ENCODE measurements around the gene ZNF442.
"Not testable (repeated sequence)": the region's sequence is repeated elsewhere in the genome, so short reads cannot be mapped to it uniquely, and the experiment has no call there.

ZNF442 gene

DNA sequence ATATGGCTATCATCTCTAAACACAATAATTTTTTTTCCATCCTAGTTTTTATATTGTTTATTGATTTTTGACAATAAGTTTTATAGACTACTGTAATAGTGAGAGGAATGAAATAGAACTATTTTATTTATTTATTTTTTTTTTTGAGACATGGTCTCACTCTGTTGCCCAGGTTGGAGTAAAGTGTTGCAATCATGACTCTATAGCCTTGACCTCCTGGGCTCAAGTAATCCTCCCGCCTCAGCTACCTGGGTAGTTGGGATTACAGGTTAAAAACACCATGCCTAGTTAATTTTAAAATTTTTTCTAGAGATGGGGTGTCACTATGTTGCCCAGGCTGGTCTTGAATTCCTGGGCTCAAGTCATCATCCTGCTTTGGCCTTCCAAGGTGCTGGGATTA is 8.5 kb upstream of the ZNF442 start:
- TF ChIP-seq, protein P1, sequence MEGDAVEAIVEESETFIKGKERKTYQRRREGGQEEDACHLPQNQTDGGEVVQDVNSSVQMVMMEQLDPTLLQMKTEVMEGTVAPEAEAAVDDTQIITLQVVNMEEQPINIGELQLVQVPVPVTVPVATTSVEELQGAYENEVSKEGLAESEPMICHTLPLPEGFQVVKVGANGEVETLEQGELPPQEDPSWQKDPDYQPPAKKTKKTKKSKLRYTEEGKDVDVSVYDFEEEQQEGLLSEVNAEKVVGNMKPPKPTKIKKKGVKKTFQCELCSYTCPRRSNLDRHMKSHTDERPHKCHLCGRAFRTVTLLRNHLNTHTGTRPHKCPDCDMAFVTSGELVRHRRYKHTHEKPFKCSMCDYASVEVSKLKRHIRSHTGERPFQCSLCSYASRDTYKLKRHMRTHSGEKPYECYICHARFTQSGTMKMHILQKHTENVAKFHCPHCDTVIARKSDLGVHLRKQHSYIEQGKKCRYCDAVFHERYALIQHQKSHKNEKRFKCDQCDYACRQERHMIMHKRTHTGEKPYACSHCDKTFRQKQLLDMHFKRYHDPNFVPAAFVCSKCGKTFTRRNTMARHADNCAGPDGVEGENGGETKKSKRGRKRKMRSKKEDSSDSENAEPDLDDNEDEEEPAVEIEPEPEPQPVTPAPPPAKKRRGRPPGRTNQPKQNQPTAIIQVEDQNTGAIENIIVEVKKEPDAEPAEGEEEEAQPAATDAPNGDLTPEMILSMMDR (conservative IDR thresholded peaks at IDR 0.05): no peak
- H3K27ac ChIP-seq: no peak overlapping the region

DNA sequence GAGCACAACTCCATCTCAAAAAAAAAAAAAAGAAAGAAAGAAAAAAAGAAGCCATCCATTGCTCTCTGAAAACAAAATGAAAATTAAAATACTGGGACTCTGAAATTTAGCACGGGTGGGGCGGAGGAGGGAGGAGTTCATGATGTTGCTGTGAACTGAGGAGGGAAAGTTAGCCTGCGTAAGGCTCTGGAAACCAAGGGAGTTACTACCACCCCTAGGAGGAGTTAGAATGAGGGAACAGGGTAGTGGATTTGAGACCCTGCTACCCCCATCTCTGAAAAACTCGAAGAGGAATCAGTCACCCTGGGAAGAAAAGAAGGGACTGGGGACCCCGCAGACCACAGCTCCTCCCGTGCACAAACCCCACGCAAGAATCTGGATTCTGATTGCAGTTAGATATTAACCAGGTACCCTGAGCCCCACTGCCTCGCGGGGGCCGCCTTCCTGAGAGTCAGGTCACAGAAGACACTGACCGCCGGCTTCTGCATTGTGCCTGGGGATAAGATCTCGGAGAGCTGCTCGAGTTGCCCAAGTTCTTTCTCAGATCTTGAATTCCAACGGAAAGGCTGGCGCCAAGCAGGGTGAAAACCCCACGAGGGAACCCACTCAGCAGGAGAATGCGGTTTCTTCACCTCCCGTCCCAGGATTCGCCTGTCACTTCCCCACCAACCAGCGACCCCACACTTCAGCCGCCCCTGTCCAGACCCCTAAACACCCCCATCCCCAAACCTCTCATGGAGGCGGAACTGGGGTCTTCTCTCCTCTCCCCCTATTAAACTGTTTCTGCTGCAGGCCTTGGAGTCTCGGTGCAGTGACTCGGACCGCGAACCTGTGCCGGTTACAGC is 870 bp downstream of the ZNF442 start:
- peak overlapping the region; percentile 79 for H3K27ac ChIP-seq
- TF ChIP-seq, protein P1 (conservative IDR thresholded peaks at IDR 0.05): no peak

- not testable (repeated sequence) for H3K27ac ChIP-seq
Measured at GRCh38 chr19:12362236-12362635, 3.2 kb downstream of the ZNF442 start.

DNA sequence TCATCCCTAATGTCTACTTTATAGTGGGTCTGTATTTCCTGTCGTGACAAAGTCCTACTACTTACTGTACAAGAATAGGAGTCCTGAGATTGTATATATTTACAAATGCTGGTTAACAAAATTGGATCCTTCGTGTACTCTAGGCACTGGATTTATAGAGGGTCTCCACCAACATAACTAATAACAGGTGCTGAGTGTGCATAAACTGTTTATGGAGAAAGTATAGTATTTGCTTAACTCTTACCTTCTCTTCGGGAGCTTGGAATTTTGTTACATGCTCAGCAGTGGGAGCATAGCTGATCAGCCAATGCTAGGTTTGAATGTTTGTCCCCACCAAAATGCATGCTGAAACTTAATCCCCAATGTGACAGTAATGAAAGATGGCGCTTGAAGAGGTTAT is 12.1 kb downstream of the ZNF442 start:
- TF ChIP-seq, protein P1 (conservative IDR thresholded peaks at IDR 0.05): no peak
- no peak overlapping the region for H3K27ac ChIP-seq

- TF ChIP-seq, protein P1 (conservative IDR thresholded peaks at IDR 0.05): no peak
Measured at GRCh38 chr19:12350890-12351197, 14.6 kb downstream of the ZNF442 start.

GRCh38 chr19:12350185-12350889 is 15.1 kb downstream of the ZNF442 start:
- no peak overlapping the region for H3K27ac ChIP-seq
- TF ChIP-seq, protein P1 (conservative IDR thresholded peaks at IDR 0.05): no peak

More at GRCh38 chr19:12350890-12351197, 14.6 kb downstream of the ZNF442 start:
- no peak overlapping the region for H3K27ac ChIP-seq

- no peak overlapping the region for H3K27ac ChIP-seq
- TF ChIP-seq, protein P1 (conservative IDR thresholded peaks at IDR 0.05): peak; percentile 63
Measured at GRCh38 chr19:12346896-12347295, 18.6 kb downstream of the ZNF442 start.

DNA sequence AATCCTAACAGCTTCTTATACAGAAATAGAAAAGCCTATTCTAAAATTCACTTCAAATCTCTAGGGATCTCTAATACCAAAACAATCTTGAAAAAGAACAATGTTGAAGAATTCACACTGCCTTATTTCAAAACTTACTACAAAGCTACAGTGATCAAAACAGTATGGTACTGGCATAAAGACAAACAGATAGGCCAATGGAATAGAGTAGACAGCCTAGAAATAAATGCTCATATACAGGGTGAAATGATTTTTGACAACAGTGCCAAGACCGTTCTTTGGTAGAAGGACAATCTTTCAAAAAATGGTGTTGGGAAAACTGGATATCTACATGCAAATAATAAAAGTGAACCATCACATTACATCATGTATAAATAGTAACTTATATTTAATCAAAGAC is 20.3 kb downstream of the ZNF442 start:
- H3K27ac ChIP-seq: no peak overlapping the region
- TF ChIP-seq, protein P1 (conservative IDR thresholded peaks at IDR 0.05): no peak
